Lung (tissue), 12 donors: ENCODE results near the gene SPECC1L. TPM values are rescaled to one million over a fixed set of nuclear protein-coding genes. Genes with fewer than 3 reads are reported as not detected.

Source experiments
- ATAC-seq: fragments of 200-7000 bp; cut with Tn5 transposase; one replicate; pipeline ENCODE4 v1.9.1; 2020; ENCODE audit warnings: moderate number of reproducible peaks; ENCODE audit not compliant: insufficient read depth, low FRiP score
- DNase-seq, 3 donors: peaks; one replicate each; pipeline ENCODE4 v3.0.0-alpha.2; 2013 to 2017
- H3K27ac ChIP-seq, 2 donors: one replicate each; pipeline ENCODE4 v1.5.1; 2013; ENCODE audit warnings: mild to moderate bottlenecking in 2 of 2, moderate library complexity in 2 of 2, control low read depth in 1 of 2, inconsistent platforms in 1 of 2, low read depth in 1 of 2, low read length in 1 of 2
- H3K27me3 ChIP-seq, 3 donors: one replicate each; pipeline ENCODE4 v1.5.1; 2013; ENCODE audit warnings: low read length in 2 of 3; ENCODE audit not compliant: control insufficient read depth in 3 of 3, insufficient read depth in 3 of 3
- H3K36me3 ChIP-seq, 4 donors: one replicate each; pipeline ENCODE4 v1.5.1; 2013; ENCODE audit warnings: low read length in 4 of 4, mild to moderate bottlenecking in 1 of 4, moderate library complexity in 1 of 4; ENCODE audit not compliant: control insufficient read depth in 4 of 4, insufficient read depth in 4 of 4
- H3K4me1 ChIP-seq, 5 donors: one replicate each; pipeline ENCODE4 v1.5.1; 2013; ENCODE audit warnings: low read length in 5 of 5, mild to moderate bottlenecking in 2 of 5, moderate library complexity in 1 of 5; ENCODE audit not compliant: control insufficient read depth in 5 of 5, insufficient read depth in 5 of 5
- H3K4me3 ChIP-seq: one replicate; pipeline ENCODE4 v1.5.1; 2013; ENCODE audit warnings: mild to moderate bottlenecking, control low read depth, moderate library complexity
- H3K9ac ChIP-seq, 2 donors: one replicate each; pipeline ENCODE4 v1.5.1; 2013; ENCODE audit warnings: low read length in 2 of 2, control low read depth in 1 of 2; ENCODE audit not compliant: insufficient read depth in 1 of 2
- H3K9me3 ChIP-seq, 4 donors: one replicate each; pipeline ENCODE4 v1.5.1; 2013; ENCODE audit warnings: low read length in 3 of 4, mild to moderate bottlenecking in 1 of 4, moderate library complexity in 1 of 4; ENCODE audit not compliant: control insufficient read depth in 4 of 4, insufficient read depth in 3 of 4
- WGBS, 2 donors: extraction: QIAGEN DNeasy Blood & Tissue Kit; methylation state at CpG; one replicate each; pipeline ENCODE4 v1.1.7; 2013; 5-methylcytosine and 5-hydroxymethylcytosine counted together
- polyA plus RNA-seq, 2 donors: library from polyadenylated mRNA; stranded (reverse); fragments of 200-250 nt; gene quantifications; one replicate each; pipeline ENCODE4 v1.2.1, GENCODE V29; 2013
- total RNA-seq, 2 donors: library from RNA; depleted of rRNA in 1 of 2; stranded (reverse); fragments of >200 nt in 1 of 2; gene quantifications; one replicate each; pipeline ENCODE4 v1.2.1, GENCODE V29; 2014 to 2021
- TF ChIP-seq, protein P1 (sequence below): IDR thresholded peaks from 2 replicates; pipeline ENCODE4 v1.5.1; 2012; ENCODE audit warnings: mild to moderate bottlenecking; ENCODE audit errors: control extremely low read depth, extremely low read depth
- donor health status: control.
- donor health status: control.
- donor health status: Bipolar disorder and iron deficiency.
- donor health status: healthy.
- donor health status: DM: yes; HTN: yes; CAD: no.

Gene SPECC1L
- total and polyA plus RNA-seq, 4 donors = 10.4 to 83.9 (median 37.8) TPM

DNA sequence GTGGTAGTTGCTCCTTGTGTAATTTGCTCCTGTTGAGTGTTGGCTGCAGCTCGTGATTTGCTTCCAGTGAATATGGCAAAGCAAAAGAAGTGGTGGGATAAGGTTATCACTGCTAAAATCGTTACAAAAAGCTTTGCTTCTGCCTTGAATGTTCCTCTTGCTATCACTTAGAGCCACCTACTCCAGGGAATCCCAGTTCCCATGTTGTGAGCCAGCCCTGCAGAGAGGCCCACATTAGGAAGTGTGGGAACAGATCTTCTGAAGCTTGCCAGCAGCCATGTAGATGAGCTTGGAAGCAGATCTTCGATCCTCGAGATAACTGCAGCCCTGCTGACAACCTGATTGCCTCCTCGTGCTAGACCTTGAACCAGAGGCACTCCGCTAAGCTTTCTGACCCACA lies 71.0 kb downstream of the SPECC1L start:
- Histone ChIP-seq H3K4me1 (no peaks in the 10 kb centered on the region), H3K4me3 (no peak overlapping the region), H3K27me3 (no peaks in the 10 kb centered on the region), H3K27ac (no peak overlapping the region), H3K36me3 (peaks cover 11 to 82% (median 35%) of the 10 kb centered on the region in 4 donors), H3K9ac (no peak overlapping the region), H3K9me3 (peaks cover 0 to 2% (median 0%) of the 10 kb centered on the region in 4 donors)
- 92 to 93% methylated on average over 6 of the region's 6 CpGs for WGBS, 2 donors
- TF ChIP-seq, protein P1, sequence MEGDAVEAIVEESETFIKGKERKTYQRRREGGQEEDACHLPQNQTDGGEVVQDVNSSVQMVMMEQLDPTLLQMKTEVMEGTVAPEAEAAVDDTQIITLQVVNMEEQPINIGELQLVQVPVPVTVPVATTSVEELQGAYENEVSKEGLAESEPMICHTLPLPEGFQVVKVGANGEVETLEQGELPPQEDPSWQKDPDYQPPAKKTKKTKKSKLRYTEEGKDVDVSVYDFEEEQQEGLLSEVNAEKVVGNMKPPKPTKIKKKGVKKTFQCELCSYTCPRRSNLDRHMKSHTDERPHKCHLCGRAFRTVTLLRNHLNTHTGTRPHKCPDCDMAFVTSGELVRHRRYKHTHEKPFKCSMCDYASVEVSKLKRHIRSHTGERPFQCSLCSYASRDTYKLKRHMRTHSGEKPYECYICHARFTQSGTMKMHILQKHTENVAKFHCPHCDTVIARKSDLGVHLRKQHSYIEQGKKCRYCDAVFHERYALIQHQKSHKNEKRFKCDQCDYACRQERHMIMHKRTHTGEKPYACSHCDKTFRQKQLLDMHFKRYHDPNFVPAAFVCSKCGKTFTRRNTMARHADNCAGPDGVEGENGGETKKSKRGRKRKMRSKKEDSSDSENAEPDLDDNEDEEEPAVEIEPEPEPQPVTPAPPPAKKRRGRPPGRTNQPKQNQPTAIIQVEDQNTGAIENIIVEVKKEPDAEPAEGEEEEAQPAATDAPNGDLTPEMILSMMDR = no peak
- no peak for DNase-seq
- ATAC-seq = no peak

DNA sequence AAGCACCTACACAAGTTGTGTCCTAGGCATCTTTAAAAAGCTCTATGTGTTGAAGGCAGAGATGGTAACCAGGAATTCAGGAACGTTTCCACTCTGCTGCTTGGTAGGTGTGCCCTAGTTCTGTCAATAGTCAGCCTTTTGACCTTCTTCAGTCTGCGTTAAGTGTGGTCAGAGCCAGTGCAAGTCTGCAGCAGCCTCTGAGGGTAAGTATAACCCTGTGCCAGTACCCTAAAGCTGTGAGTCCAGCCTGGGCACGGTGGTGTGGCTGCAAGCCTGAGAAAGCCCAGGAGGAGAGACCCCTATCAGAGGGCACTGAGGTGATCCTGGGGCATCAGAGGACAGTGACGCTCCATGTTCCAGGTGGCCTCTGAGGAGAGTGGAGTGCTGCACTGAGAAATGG lies 80.0 kb downstream of the SPECC1L start:
- Histone ChIP-seq H3K9me3 (peaks cover 0 to 5% (median 0%) of the 10 kb centered on the region in 4 donors), H3K27ac (no peak overlapping the region), H3K27me3 (no peaks in the 10 kb centered on the region), H3K4me3 (no peak overlapping the region), H3K36me3 (peaks cover 26 to 75% (median 41%) of the 10 kb centered on the region in 4 donors), H3K4me1 (no peaks in the 10 kb centered on the region), H3K9ac (no peak overlapping the region)
- no peak for ATAC-seq
- 91% methylated on average over 4 of the region's 4 CpGs for WGBS, 2 donors
- TF ChIP-seq, protein P1 = no peak
- DNase-seq = no peak

DNA sequence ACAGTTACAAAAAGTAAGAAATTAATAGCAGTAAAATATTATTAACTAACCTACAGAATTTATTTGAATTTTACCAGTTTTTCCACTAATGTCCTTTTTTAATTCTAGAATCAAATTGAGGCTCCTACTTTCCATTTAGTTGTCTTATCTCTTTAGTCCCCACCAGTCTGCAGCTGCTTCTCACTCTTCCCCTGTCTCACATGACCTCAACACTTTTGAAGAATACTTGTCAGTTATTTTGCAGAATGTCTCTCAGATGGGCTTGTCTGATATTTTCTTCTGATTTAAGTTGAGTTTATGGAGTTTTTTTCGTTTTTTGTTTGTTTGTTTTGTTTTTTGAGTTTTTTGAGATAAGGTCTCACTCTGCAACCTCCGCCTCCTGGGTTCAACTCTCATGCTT lies 82.5 kb downstream of the SPECC1L start:
- TF ChIP-seq, protein P1 = no peak
- no peak overlapping the region for H3K9ac ChIP-seq
- DNase-seq (no peak), ATAC-seq (no peak)
- no peak overlapping the region for H3K27ac ChIP-seq
- H3K36me3 ChIP-seq = peaks cover 20 to 67% (median 36%) of the 10 kb centered on the region in 4 donors
- no peak overlapping the region for H3K4me3 ChIP-seq
- 96% methylated on average over 2 of the region's 2 CpGs for WGBS, 2 donors
- H3K4me1 ChIP-seq = peaks cover 0 to 1% (median 0%) of the 10 kb centered on the region in 5 donors
- H3K9me3 ChIP-seq = peaks cover 0 to 5% (median 0%) of the 10 kb centered on the region in 4 donors
- H3K27me3 ChIP-seq = no peaks in the 10 kb centered on the region

DNA sequence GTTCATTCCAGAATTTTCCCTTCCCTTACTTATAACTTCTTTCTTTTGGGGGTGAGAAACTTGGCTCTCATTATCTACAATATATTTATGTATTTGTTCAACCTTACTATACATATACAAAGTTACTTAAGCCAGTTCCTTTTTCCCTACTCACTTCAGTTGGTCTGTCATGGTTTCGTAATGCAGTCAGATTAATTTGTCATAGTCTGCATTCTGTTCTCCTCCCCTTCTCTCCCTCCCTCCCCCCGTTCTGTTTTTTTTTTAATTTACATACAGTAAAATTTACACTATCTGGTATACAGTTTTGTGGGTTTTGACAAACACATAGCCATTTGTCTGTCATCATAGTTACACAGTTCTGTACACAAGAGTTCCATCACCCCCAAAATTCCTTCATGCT lies 84.9 kb downstream of the SPECC1L start:
- Histone ChIP-seq H3K4me1 (peaks cover 0 to 5% (median 3%) of the 10 kb centered on the region in 5 donors), H3K36me3 (peaks cover 10 to 56% (median 27%) of the 10 kb centered on the region in 4 donors), H3K27me3 (no peaks in the 10 kb centered on the region), H3K9me3 (peaks cover 0 to 5% (median 0%) of the 10 kb centered on the region in 4 donors), H3K9ac (no peak overlapping the region), H3K4me3 (no peak overlapping the region), H3K27ac (no peak overlapping the region)
- TF ChIP-seq, protein P1 = no peak
- 36 to 58% methylated on average over 2 of the region's 2 CpGs for WGBS, 2 donors
- no peak for ATAC-seq
- no peak for DNase-seq
